ENCODE data around the gene CLASRP.
A peak's percentile ranks its signal among the peaks of the same experiment; 100 is the strongest.
"Not testable (repeated sequence)": the region's sequence is repeated elsewhere in the genome, so short reads cannot be mapped to it uniquely, and the experiment has no call there.

Gene CLASRP

GRCh38 chr19:45104658-45105349 is 66.0 kb downstream of the CLASRP start:
- no peak for DNase-seq

- DNase-seq: not testable (repeated sequence)
Measured at GRCh38 chr19:45106363-45106762, 67.5 kb downstream of the CLASRP start.

- DNase-seq: no peak
Measured at GRCh38 chr19:45107621-45108150, 68.8 kb downstream of the CLASRP start.

- no peak for DNase-seq
Measured at GRCh38 chr19:45110851-45111266, 72.0 kb downstream of the CLASRP start.

- DNase-seq: no peak
Measured at GRCh38 chr19:45112111-45112827, 73.4 kb downstream of the CLASRP start.

GRCh38 chr19:45113628-45114027 is 74.8 kb downstream of the CLASRP start:
- DNase-seq: no peak

- DNase-seq: no peak
Measured at GRCh38 chr19:45114116-45114515, 75.3 kb downstream of the CLASRP start.

- no peak for DNase-seq
Measured at GRCh38 chr19:45115809-45116615, 77.2 kb downstream of the CLASRP start.

GRCh38 chr19:45117167-45117594 is 78.3 kb downstream of the CLASRP start:
- DNase-seq: peak; percentile 66 to 76

- DNase-seq: no peak
Measured at GRCh38 chr19:45117671-45118070, 78.8 kb downstream of the CLASRP start.

GRCh38 chr19:45118106-45118505 is 79.3 kb downstream of the CLASRP start:
- DNase-seq: no peak

GRCh38 chr19:45118591-45119355 is 79.9 kb downstream of the CLASRP start:
- DNase-seq: not testable (repeated sequence)

- no peak for DNase-seq
Measured at GRCh38 chr19:45119582-45119981, 80.7 kb downstream of the CLASRP start.

All from stimulated activated CD4-positive, alpha-beta T cell treated with anti-CD3 and anti-CD28 coated beads, Interleukin-2, amount 100 ng/mL, for 24 hours (primary cell).